RWPE2 (cell line): ENCODE results near the gene STAU1.
"Not testable (repeated sequence)": the region's sequence is repeated elsewhere in the genome, so short reads cannot be mapped to it uniquely, and the experiment has no call there.

Experiments
- ATAC-seq: fragments of 200-7000 bp; cut with Tn5 transposase; 3 replicates; pipeline ENCODE4 v1.9.1; 2021; ENCODE audit warnings: low read depth
- DNase-seq: peaks from one replicate; pipeline ENCODE4 v3.0.0-alpha.2; 2020; ENCODE audit warnings: low spot score
- H3K27ac ChIP-seq: fragments of 450-650 bp; 2 replicates; pipeline ENCODE4 v1.5.1; 2017; ENCODE audit warnings: mild to moderate bottlenecking; ENCODE audit not compliant: poor library complexity, severe bottlenecking
- H3K27me3 ChIP-seq: fragments of 250-450 bp; sonication (Bioruptor Pico); 2 replicates; pipeline ENCODE4 v1.5.1; 2021; ENCODE audit warnings: mild to moderate bottlenecking, moderate library complexity; ENCODE audit not compliant: insufficient read depth, poor library complexity, severe bottlenecking
- H3K36me3 ChIP-seq: fragments of 250-450 bp; sonication (Bioruptor Pico); 2 replicates; pipeline ENCODE4 v1.5.1; 2020; ENCODE audit warnings: low read depth, mild to moderate bottlenecking, moderate library complexity
- H3K4me1 ChIP-seq: fragments of 250-450 bp; sonication (Bioruptor Pico); 2 replicates; pipeline ENCODE4 v1.5.1; 2021; ENCODE audit warnings: mild to moderate bottlenecking, moderate library complexity; ENCODE audit not compliant: insufficient read depth, poor library complexity, severe bottlenecking
- H3K4me3 ChIP-seq: fragments of 250-450 bp; sonication (Bioruptor Pico); 2 replicates; pipeline ENCODE4 v1.5.1; 2021; ENCODE audit warnings: mild to moderate bottlenecking, moderate library complexity; ENCODE audit not compliant: severe bottlenecking
- H3K9me3 ChIP-seq: fragments of 250-450 bp; sonication (Bioruptor Pico); 2 replicates; pipeline ENCODE4 v1.5.1; 2021; ENCODE audit warnings: mild to moderate bottlenecking, moderate library complexity; ENCODE audit not compliant: severe bottlenecking
- TF ChIP-seq, protein P1 (sequence below): fragments of 450-650 bp; IDR thresholded peaks from one replicate; pipeline ENCODE4 v1.5.1; 2017; ENCODE audit warnings: mild to moderate bottlenecking, moderate library complexity; ENCODE audit not compliant: poor library complexity, severe bottlenecking

STAU1 gene

DNA sequence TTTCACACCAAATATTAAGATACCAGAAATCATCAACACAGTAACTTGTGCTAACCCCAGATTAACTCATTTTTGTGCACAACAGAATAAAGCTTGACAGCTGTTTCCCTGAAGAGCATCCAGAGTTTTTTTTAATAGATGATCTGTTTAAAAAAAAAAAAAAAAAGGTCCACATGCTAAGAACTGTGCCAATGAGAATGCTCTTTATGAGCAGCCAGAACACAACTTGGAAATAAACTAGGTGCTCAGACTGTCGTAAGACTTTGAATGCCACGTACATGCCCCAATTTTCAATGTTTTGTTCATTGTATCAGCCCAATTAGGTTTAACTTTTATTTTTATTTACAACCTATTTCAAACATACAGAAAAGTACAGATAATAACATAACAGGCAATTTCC lies 47.3 kb downstream of the STAU1 start:
- Histone ChIP-seq H3K27me3 (no peaks in the 10 kb centered on the region), H3K4me3 (no peak overlapping the region), H3K27ac (no peak overlapping the region), H3K36me3 (peaks cover 42% of the 10 kb centered on the region), H3K9me3 (no peaks in the 10 kb centered on the region), H3K4me1 (no peaks in the 10 kb centered on the region)
- ATAC-seq (no peak), DNase-seq (no peak)
- TF ChIP-seq, protein P1, sequence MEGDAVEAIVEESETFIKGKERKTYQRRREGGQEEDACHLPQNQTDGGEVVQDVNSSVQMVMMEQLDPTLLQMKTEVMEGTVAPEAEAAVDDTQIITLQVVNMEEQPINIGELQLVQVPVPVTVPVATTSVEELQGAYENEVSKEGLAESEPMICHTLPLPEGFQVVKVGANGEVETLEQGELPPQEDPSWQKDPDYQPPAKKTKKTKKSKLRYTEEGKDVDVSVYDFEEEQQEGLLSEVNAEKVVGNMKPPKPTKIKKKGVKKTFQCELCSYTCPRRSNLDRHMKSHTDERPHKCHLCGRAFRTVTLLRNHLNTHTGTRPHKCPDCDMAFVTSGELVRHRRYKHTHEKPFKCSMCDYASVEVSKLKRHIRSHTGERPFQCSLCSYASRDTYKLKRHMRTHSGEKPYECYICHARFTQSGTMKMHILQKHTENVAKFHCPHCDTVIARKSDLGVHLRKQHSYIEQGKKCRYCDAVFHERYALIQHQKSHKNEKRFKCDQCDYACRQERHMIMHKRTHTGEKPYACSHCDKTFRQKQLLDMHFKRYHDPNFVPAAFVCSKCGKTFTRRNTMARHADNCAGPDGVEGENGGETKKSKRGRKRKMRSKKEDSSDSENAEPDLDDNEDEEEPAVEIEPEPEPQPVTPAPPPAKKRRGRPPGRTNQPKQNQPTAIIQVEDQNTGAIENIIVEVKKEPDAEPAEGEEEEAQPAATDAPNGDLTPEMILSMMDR = no peak

DNA sequence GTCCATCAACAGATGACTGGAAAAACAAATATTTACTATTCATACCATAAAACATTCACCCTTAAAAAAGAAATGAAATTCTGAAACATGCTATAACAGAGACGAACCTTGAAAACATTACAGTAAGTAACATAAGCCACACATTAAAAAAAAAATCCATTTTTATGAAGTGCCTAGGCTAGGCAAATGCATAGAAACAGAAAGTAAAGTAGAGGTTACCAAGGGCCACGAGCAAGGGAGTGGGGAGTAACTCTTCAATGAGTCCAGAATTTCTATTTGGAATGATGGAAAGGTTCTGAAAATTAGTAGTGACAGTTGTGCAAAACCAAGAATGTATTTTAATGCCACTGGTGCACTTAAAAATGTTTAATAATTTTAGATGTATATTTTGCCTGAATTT lies 47.7 kb downstream of the STAU1 start:
- Histone ChIP-seq H3K27ac (no peak overlapping the region), H3K4me1 (no peaks in the 10 kb centered on the region), H3K4me3 (no peak overlapping the region), H3K9me3 (no peaks in the 10 kb centered on the region), H3K27me3 (no peaks in the 10 kb centered on the region), H3K36me3 (peaks cover 45% of the 10 kb centered on the region)
- no peak for DNase-seq
- ATAC-seq = no peak
- TF ChIP-seq, protein P1 = no peak

DNA sequence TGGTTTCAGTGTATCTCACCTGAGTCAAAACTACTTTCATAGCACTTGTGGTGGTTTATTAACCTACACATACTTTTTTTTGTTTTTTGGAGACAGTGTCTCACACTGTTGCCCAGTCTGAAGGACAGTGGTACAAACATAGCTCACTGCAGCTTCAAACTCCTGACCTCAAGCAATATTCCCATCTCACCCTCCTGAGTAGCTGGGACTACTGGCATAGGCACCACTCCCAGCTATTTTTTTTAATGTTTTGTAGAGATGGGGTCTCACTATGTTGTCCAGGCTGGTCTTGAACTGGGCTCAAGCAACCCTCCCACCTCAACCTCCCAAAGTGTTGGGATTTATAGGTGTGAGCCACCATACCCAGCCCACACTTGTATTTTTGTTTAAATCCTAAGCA lies 49.7 kb downstream of the STAU1 start:
- TF ChIP-seq, protein P1 = no peak
- DNase-seq = no peak
- Histone ChIP-seq H3K27ac (no peak overlapping the region), H3K27me3 (no peaks in the 10 kb centered on the region), H3K4me3 (no peak overlapping the region), H3K36me3 (peaks cover 46% of the 10 kb centered on the region), H3K4me1 (no peaks in the 10 kb centered on the region), H3K9me3 (no peaks in the 10 kb centered on the region)
- no peak for ATAC-seq

DNA sequence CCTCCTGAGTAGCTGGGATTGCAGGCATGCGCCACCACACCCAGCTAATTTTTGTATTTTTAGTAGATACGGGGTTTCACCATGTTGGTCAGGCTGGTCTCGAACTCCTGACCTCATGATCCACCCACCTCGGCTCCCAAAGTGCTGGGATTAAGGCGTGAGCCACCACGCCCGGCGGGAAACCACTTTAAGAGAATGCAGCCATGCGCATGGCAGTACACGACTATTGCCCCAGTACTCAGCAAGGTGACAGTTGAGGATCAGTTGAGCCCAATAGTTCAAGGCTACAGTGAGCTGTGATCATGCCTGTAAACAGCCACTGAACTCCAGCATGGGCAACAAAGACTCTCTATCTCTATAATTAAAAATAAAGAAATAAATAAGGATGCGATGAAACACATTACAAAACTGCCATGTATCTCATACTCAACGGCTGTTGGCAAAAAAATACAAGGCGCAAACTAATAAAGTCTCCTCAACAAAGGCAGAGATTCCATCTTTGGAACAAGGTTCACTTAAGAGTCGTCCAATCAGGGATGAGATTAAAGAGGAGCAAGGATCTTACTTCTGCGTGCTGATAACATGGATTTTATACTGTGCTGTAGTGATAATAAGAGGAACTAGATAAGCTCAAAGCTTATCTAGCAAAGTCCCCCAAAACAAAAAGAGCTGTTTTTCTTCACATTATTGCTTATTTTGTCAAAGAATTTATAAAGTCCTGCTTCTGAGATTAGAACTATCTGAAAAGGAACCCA lies 51.1 kb downstream of the STAU1 start:
- no peaks in the 10 kb centered on the region for H3K27me3 ChIP-seq
- TF ChIP-seq, protein P1 = no peak
- no peaks in the 10 kb centered on the region for H3K4me1 ChIP-seq
- H3K27ac ChIP-seq = no peak overlapping the region
- peaks cover 57% of the 10 kb centered on the region for H3K36me3 ChIP-seq
- no peak overlapping the region for H3K4me3 ChIP-seq
- DNase-seq = no peak
- ATAC-seq = no peak
- no peaks in the 10 kb centered on the region for H3K9me3 ChIP-seq

DNA sequence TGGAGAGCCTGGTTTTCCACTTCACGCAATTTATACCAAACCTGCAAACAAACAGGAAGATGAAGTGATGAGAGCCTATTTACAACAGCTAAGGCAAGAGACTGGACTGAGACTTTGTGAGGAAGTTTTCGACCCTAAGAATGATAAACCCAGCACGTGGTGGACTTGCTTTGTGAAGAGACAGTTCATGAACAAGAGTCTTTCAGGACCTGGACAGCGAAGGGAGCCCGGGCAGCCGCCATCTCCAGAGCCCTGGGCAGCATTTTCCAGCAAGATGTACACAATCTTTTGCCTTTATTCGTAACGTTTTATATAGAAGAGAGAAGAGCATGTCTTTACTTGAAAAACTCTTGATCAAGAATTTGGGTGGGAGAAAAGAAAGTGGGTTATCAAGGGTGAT lies 53.3 kb downstream of the STAU1 start:
- not testable (repeated sequence) for ATAC-seq, H3K9me3 ChIP-seq, DNase-seq, H3K27me3 ChIP-seq, H3K4me1 ChIP-seq, H3K4me3 ChIP-seq, H3K27ac ChIP-seq
- H3K36me3 ChIP-seq = peaks cover 66% of the 10 kb centered on the region
